GM12892 (cell line): Measurements from ENCODE around the gene FARP2.
"Not testable (repeated sequence)": the region's sequence is repeated elsewhere in the genome, so short reads cannot be mapped to it uniquely, and the experiment has no call there.

ENCODE experiments used
- POLR2A ChIP-seq: IDR thresholded peaks from 2 replicates; pipeline ENCODE4 v1.6.1; 2011; ENCODE audit warnings: low read depth, low read length, control low read depth
- TAF1 ChIP-seq: IDR thresholded peaks from 2 replicates; pipeline ENCODE4 v1.6.1; 2011; ENCODE audit warnings: low read depth, mild to moderate bottlenecking, control low read depth, low read length, borderline replicate concordance

- not testable (repeated sequence) for TF ChIP-seq POLR2A, TAF1
These were observed 17.8 kb downstream of the FARP2 start for GRCh38 chr2:241373906-241374305.
